MM.1S (cell line): ENCODE measurements around the gene NPEPL1.

ENCODE experiments used
- DNase-seq: peaks from one replicate; pipeline ENCODE4 v3.0.0-alpha.2; 2015
- H2AFZ ChIP-seq: fragments of 300-600 bp; sonication (generic); 2 replicates; pipeline ENCODE4 v1.6.0; 2016; ENCODE audit warnings: antibody characterized with exemption, low read length
- H3F3A ChIP-seq: fragments of 300-600 bp; sonication (generic); 2 replicates; pipeline ENCODE4 v1.6.1; 2016; ENCODE audit warnings: mild to moderate bottlenecking, antibody characterized with exemption, low read length, moderate library complexity, mixed read lengths; ENCODE audit not compliant: insufficient read depth
- H3K27ac ChIP-seq: fragments of 300-600 bp; sonication (generic); 2 replicates; pipeline ENCODE4 v1.5.1; 2016; ENCODE audit warnings: mild to moderate bottlenecking, low read length
- H3K27me3 ChIP-seq: fragments of 300-600 bp; sonication (generic); replicated peaks from 2 replicates; pipeline ENCODE4 v1.6.0; 2016; ENCODE audit warnings: low read length; ENCODE audit not compliant: insufficient read depth
- H3K36me3 ChIP-seq: fragments of 300-600 bp; sonication (generic); replicated peaks from 2 replicates; pipeline ENCODE4 v1.6.1; 2016; ENCODE audit warnings: mild to moderate bottlenecking, low read length, mixed read lengths; ENCODE audit not compliant: insufficient read depth
- H3K4me1 ChIP-seq: fragments of 300-600 bp; sonication (generic); 2 replicates; pipeline ENCODE4 v1.6.1; 2016; ENCODE audit warnings: low read length, mixed read lengths
- H3K4me2 ChIP-seq: fragments of 300-600 bp; sonication (generic); 2 replicates; pipeline ENCODE4 v1.6.0; 2016; ENCODE audit warnings: low read depth, low read length
- H3K4me3 ChIP-seq: fragments of 300-600 bp; sonication (generic); 2 replicates; pipeline ENCODE4 v1.5.1; 2016; ENCODE audit warnings: low read length, mixed read lengths
- H3K79me2 ChIP-seq: fragments of 300-600 bp; sonication (generic); 2 replicates; pipeline ENCODE4 v1.6.1; 2016; ENCODE audit warnings: mixed run types, low read length, mixed read lengths
- H3K9ac ChIP-seq: fragments of 300-600 bp; sonication (generic); 2 replicates; pipeline ENCODE4 v1.6.1; 2016; ENCODE audit warnings: low read length, mixed read lengths
- H3K9me2 ChIP-seq: fragments of 300-600 bp; sonication (generic); replicated peaks from 2 replicates; pipeline ENCODE4 v1.6.1; 2016; ENCODE audit warnings: mild to moderate bottlenecking, low read length, mixed read lengths; ENCODE audit not compliant: insufficient read depth
- H3K9me3 ChIP-seq: fragments of 300-600 bp; sonication (generic); replicated peaks from 2 replicates; pipeline ENCODE4 v1.6.1; 2016; ENCODE audit warnings: mild to moderate bottlenecking, low read length, mixed read lengths; ENCODE audit not compliant: insufficient read depth
- H4K20me1 ChIP-seq: fragments of 300-600 bp; sonication (generic); 2 replicates; pipeline ENCODE4 v1.6.1; 2016; ENCODE audit warnings: mild to moderate bottlenecking, low read length, moderate library complexity, mixed read lengths; ENCODE audit not compliant: insufficient read depth
- CTCF ChIP-seq: fragments of 300-600 bp; sonication (generic); IDR thresholded peaks from 2 replicates; pipeline ENCODE4 v1.5.1; 2016; ENCODE audit warnings: antibody characterized with exemption, low read length, mixed read lengths
- EZH2 ChIP-seq: fragments of 300-600 bp; sonication (generic); optimal IDR thresholded peaks from 2 replicates; pipeline ENCODE3; 2017; ENCODE audit warnings: low read depth, mild to moderate bottlenecking, antibody characterized with exemption, low read length, mixed read lengths
- EZH2phosphoT487 ChIP-seq: fragments of 300-600 bp; sonication (generic); IDR thresholded peaks from 2 replicates; pipeline ENCODE4 v1.6.1; 2018; ENCODE audit warnings: antibody characterized with exemption, low read length

NPEPL1 gene

GRCh38 chr20:58668901-58669286 lies 23.7 kb upstream of the NPEPL1 start:
- peak overlapping the region; percentile 40; the same call in 1 of the 2 replicates for H3K27ac ChIP-seq
- H3K4me2 ChIP-seq: peak overlapping the region; percentile 46
- peaks cover 15% of the 10 kb centered on the region for H3F3A ChIP-seq
- H3K79me2 ChIP-seq: peaks cover 30% of the 10 kb centered on the region
- peaks cover 10% of the 10 kb centered on the region for H4K20me1 ChIP-seq
- H3K4me3 ChIP-seq: no peak overlapping the region
- peaks cover 17% of the 10 kb centered on the region for H3K4me1 ChIP-seq
- no peak overlapping the region for H2AFZ ChIP-seq
- H3K36me3 ChIP-seq: peaks cover 3% of the 10 kb centered on the region; the same call in 1 of the 2 replicates
- no peaks in the 10 kb centered on the region for H3K9me2 ChIP-seq
- DNase-seq: no peak
- H3K9ac ChIP-seq: no peak overlapping the region
- H3K9me3 ChIP-seq: no peaks in the 10 kb centered on the region
- no peaks in the 10 kb centered on the region for H3K27me3 ChIP-seq
- no peak for TF ChIP-seq CTCF
- no peak for TF ChIP-seq EZH2phosphoT487
- TF ChIP-seq EZH2: no peak

DNA sequence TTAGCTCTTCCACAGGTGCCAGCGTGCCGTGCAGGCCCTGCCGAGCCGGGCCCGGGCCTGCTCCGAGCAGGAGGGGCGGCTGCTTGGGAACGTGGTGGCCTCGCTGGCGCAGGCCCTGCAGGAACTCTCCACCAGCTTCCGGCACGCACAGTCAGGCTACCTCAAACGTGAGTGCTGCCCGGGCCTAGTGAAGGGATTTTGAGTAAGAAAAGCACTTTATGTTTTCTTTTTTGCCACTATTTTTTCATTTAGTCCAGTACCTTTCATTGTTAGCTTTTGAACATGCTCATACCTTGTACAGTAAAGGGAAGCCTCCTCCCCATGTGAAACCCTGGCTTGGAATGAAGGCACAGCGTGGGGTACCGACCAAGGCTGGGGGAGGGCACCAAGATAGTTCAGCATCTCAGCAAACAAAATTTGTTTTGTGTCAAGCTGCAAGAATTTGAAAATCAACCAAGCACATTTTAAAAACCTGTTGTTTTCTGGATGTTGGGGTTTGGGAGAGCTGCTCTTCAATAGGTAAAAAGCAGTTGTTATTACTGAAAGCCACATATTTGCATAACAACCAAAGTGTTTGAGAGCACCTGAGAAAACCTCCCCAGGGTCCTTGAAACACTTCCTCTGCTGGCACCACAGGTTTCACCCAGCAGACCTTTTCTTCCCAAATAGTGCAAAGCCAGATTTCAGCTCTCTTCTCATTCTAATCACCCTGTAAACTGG lies 23.2 kb upstream of the NPEPL1 start:
- DNase-seq: peak; percentile 71
- peaks cover 15% of the 10 kb centered on the region for H3F3A ChIP-seq
- no peak overlapping the region for H3K9ac ChIP-seq
- no peak for TF ChIP-seq EZH2phosphoT487
- no peak for TF ChIP-seq CTCF
- TF ChIP-seq EZH2: no peak
- H3K9me2 ChIP-seq: no peaks in the 10 kb centered on the region
- peaks cover 17% of the 10 kb centered on the region for H3K4me1 ChIP-seq
- peaks cover 6% of the 10 kb centered on the region; the same call in 1 of the 2 replicates for H4K20me1 ChIP-seq
- H3K4me2 ChIP-seq: peak overlapping the region; percentile 46
- 0 out of 2 replicates have a peak overlapping the region, but pooled peaks have one; percentile 2 for H3K4me3 ChIP-seq
- peaks cover 24% of the 10 kb centered on the region for H3K79me2 ChIP-seq
- peak overlapping the region; percentile 40; the same call in 1 of the 2 replicates for H3K27ac ChIP-seq
- H3K36me3 ChIP-seq: peaks cover 3% of the 10 kb centered on the region; the same call in 1 of the 2 replicates
- H2AFZ ChIP-seq: no peak overlapping the region
- H3K27me3 ChIP-seq: no peaks in the 10 kb centered on the region
- H3K9me3 ChIP-seq: no peaks in the 10 kb centered on the region

GRCh38 chr20:58670102-58670501 lies 22.5 kb upstream of the NPEPL1 start:
- peak overlapping the region; percentile 46 for H3K4me2 ChIP-seq
- no peak overlapping the region for H3K9ac ChIP-seq
- peaks cover 18% of the 10 kb centered on the region for H3K79me2 ChIP-seq
- no peak for TF ChIP-seq EZH2phosphoT487
- no peak for TF ChIP-seq CTCF
- TF ChIP-seq EZH2: no peak
- no peak overlapping the region for H3K4me3 ChIP-seq
- peaks cover 3% of the 10 kb centered on the region; the same call in 1 of the 2 replicates for H3K36me3 ChIP-seq
- no peak for DNase-seq
- peaks cover 17% of the 10 kb centered on the region for H3K4me1 ChIP-seq
- H3K9me2 ChIP-seq: no peaks in the 10 kb centered on the region
- peaks cover 15% of the 10 kb centered on the region for H3F3A ChIP-seq
- no peaks in the 10 kb centered on the region for H3K27me3 ChIP-seq
- 0 out of 2 replicates have a peak, but pooled peaks cover 5% of the 10 kb centered on the region for H4K20me1 ChIP-seq
- no peaks in the 10 kb centered on the region for H3K9me3 ChIP-seq
- no peak overlapping the region for H2AFZ ChIP-seq
- no peak overlapping the region for H3K27ac ChIP-seq
